22Rv1 (cell line): Measurements from ENCODE around the gene IQCK.

ENCODE experiments used
- H3K27ac ChIP-seq: fragments of 450-650 bp; 2 replicates; pipeline ENCODE4 v1.5.1; 2017
- ZFX ChIP-seq: fragments of 450-650 bp; IDR thresholded peaks from 2 replicates; pipeline ENCODE4 v1.6.1; 2017; ENCODE audit warnings: antibody characterized with exemption, borderline replicate concordance
- TF ChIP-seq, protein P1 (sequence below): fragments of 450-650 bp; IDR thresholded peaks from 2 replicates; pipeline ENCODE4 v1.5.1; 2017; ENCODE audit warnings: mild to moderate bottlenecking

IQCK gene

DNA sequence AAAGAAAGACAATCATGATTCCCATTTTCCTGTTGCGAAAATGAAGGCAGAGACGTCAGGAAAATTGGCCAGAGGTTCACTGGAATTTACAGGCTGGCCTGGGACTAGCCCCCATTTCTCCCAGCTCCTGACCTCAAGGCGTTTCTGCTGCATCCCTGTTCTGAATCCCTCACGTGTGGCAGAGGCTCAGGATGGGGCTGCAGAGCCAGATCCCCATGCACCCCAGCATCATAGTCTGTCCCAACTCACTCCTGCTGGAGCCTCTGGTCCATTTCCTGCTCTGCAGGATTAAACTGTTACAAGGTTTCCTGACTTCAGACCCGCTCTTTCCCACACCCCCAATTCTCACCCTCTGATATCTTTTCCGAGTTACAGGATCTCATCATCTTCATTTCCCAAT, 163.7 kb downstream of the IQCK start:
- H3K27ac ChIP-seq = no peak overlapping the region
- no peak for TF ChIP-seq ZFX
- TF ChIP-seq, protein P1, sequence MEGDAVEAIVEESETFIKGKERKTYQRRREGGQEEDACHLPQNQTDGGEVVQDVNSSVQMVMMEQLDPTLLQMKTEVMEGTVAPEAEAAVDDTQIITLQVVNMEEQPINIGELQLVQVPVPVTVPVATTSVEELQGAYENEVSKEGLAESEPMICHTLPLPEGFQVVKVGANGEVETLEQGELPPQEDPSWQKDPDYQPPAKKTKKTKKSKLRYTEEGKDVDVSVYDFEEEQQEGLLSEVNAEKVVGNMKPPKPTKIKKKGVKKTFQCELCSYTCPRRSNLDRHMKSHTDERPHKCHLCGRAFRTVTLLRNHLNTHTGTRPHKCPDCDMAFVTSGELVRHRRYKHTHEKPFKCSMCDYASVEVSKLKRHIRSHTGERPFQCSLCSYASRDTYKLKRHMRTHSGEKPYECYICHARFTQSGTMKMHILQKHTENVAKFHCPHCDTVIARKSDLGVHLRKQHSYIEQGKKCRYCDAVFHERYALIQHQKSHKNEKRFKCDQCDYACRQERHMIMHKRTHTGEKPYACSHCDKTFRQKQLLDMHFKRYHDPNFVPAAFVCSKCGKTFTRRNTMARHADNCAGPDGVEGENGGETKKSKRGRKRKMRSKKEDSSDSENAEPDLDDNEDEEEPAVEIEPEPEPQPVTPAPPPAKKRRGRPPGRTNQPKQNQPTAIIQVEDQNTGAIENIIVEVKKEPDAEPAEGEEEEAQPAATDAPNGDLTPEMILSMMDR = no peak

DNA sequence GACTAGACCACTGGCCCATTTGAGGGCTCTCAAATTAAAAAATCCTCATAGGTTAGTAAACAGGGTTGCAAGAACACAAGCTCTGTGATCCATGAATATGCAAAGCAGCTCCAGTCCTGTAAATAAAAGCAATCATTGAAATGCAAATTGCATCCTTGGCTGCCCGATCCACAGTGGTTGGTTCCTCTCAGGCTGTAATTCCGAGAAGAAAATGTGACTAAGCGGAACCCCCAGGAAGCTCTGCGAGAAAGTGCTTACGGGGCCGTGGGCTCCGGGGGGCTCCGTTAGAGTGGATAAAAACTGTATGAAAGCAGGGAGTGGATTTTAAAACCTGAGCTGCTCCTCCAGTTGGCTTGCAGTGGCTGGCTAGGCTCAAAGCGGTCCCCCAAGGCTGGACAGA, 164.1 kb downstream of the IQCK start:
- no peak overlapping the region for H3K27ac ChIP-seq
- no peak for TF ChIP-seq ZFX
- TF ChIP-seq, protein P1 = no peak

DNA sequence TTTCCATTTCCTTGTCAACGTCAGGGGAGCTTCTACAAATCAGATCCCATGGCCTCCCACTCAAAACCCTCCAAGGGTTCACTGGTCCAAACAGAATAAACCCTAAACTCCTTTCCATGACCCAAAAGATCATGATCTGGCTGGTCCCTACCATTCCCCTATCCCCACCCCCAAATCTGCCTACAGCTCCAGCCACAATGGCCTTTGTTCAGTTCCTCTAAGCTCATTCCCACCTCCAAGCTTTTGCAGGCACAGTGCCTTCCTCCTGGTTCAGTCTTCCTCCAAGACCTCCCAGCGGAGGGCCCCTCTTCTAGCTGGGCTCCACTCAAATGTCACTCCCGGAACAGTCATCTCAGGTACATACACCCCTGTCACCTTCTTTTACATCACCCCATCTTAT, 164.6 kb downstream of the IQCK start:
- no peak overlapping the region for H3K27ac ChIP-seq
- TF ChIP-seq, protein P1 = no peak
- no peak for TF ChIP-seq ZFX

DNA sequence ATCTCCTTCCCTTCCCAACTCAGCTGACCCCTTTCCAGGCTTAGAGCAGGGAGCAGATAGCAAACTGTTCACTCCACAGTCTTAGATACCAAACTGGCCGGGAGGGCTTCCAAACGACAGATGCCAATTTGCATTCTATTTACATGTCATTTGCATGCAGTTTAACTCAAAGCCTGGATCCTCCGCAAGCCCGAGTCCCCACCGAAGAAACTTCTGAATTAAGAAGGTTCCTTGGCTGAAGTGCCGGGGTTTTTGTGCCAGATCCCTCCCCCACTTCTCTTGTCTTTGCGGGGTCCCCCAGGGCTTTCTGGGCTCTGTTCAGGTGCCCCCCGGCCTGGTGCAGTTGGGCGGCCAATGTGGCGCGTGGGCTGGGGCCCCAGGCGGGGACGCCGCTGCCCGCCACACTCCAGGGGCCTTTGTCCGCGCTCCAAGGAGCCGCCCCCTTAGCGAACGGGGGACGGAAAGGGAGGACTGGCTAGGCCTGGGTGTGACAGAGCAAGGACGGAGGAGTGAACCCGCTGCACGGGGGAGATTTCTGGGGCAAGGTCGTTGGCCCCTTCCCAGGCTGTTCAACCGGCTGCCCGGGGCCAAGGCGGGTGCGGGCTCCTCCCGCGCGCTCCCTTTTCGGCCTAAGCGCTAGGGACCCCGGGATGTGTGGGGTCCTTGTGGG, 165.4 kb downstream of the IQCK start:
- H3K27ac ChIP-seq = no peak overlapping the region
- TF ChIP-seq, protein P1 = no peak
- no peak for TF ChIP-seq ZFX

DNA sequence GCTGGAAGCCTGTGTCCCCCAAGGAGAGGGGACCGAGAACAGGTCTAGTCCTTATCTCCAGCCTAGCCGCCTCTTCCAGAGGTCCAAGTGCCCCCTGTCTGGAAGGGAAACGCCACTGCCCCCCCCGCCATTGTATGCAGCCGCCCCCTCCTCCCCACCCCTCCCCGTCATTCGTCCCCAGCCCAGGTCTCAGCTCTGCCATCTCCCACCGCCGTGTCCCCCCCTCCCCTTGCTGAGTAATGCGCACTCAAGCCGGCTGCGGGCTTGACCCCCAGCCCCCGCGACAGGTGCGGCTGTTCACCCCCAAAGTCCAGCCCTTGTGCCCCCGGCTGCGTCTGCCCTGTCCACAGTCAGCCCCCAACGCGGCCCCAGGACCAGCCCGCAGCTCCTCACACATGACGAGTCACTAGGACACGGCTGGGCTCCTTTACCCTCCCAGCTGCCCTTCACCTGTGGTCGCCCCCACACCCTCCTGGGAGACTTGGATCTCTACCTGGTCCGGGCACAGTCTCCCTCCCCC, 166.0 kb downstream of the IQCK start:
- TF ChIP-seq, protein P1 = no peak
- no peak for TF ChIP-seq ZFX
- H3K27ac ChIP-seq = no peak overlapping the region

DNA sequence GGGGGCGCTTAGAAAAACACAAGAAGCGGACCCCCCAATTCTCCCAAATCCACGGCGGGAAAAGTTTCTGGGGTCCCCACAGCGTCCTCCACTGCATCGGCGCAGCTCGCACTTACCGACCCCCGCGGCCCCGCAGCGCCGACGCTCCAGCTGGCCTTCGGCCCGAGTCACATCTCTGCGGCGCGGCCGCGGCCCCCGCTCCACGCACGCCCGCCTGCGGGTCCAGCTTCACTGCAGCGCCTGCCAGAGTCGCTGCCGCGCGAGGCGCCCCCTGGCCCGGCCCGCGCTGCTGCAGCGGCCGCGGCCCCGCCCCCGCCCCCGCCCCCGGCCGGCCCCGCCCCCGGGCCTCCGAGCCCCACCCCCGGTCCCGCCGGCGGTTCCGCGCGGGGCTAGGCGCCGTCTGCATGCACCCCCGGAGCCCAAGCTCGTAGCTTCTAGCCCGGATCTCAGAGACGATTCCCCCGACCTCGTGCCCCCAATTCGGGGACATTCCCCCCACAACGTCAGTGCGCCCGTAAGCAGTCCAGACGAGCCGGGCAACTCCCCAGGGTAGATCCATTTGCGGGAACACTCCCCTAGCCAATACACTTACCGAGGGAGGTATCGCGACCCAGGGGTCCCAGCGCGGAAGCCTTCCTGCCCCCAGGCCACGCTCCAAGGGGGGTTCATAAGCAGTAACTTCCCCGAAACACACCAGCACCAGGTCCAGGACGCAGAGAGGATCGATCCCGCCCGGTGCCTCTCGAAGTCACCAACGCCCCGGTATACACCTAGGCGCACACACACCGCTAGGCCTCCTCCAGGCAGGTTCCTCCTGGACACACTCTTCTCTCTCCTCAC, 166.8 kb downstream of the IQCK start, which contains the start of gene GPRC5B:
GPRC5B (minus strand) TSS at position 238 of the 840 bp plus-strand sequence. CDS start 12,003 bp downstream, outside the sequence.
- no peak within 1 kb of the TSS for H3K27ac ChIP-seq
- TF ChIP-seq, protein P1 = peak; percentile 73
- TF ChIP-seq ZFX = no peak

DNA sequence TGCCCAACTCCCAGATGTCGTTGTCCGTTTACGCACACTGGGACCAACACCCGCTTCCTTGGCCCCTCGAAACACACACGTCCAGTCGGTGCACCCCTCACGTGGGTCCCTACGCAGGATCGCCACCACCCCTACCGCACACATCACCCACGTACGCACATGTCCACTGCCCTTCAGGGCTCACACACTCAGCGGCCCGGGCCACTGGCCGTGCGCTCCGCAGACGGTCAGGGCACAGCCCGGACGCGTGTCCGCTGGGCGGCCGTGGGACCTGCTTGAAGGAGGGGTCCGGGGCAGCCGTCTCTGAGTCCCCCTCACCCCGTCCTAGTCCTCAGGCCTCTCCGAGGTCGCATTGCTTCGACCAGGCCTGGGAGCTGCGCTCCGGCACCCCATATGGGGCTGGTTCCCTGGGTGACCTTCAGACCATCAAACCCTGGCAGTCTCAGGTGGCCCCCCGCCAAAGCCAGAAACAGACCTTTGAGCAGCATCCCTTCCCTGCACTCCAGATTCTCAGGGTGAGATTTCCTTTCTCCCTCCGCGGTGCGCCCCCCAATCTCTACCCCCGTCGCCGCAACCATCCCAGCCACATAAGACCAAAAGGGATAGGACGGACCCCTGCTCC, 167.5 kb downstream of the IQCK start:
- H3K27ac ChIP-seq = no peak overlapping the region

More for the DNA sequence above, 167.5 kb downstream of the IQCK start:
- no peak for TF ChIP-seq ZFX
- TF ChIP-seq, protein P1 = no peak
